IMR-90 (cell line): ENCODE data around the gene SLC16A8.
A peak's percentile ranks its signal among the peaks of the same experiment; 100 is the strongest.

Experiments
- BHLHE40 ChIP-seq: fragments of 150-350 bp; IDR thresholded peaks from 2 replicates; pipeline ENCODE4 v1.6.1; 2016; ENCODE audit warnings: mild to moderate bottlenecking, low read depth, low read length
- CHD1 ChIP-seq: IDR thresholded peaks from 2 replicates; pipeline ENCODE4 v1.6.1; 2012; ENCODE audit warnings: low read depth, low read length, improper control_type of control experiment
- FOS ChIP-seq: fragments of 150-350 bp; IDR thresholded peaks from 2 replicates; pipeline ENCODE4 v1.6.1; 2016; ENCODE audit warnings: low read depth, low read length
- MAFK ChIP-seq: IDR thresholded peaks from 2 replicates; pipeline ENCODE4 v1.6.1; 2012; ENCODE audit warnings: low read depth, low read length, improper control_type of control experiment
- MXI1 ChIP-seq: IDR thresholded peaks from 2 replicates; pipeline ENCODE4 v1.6.1; 2012; ENCODE audit warnings: low read depth, mild to moderate bottlenecking, low read length, moderate library complexity, borderline replicate concordance
- POLR2A ChIP-seq: IDR thresholded peaks from 2 replicates; pipeline ENCODE4 v1.6.1; 2012; ENCODE audit warnings: mild to moderate bottlenecking, low read depth, low read length
- RAD21 ChIP-seq: IDR thresholded peaks from 2 replicates; pipeline ENCODE4 v1.6.1; 2012; ENCODE audit warnings: low read length, improper control_type of control experiment
- TF ChIP-seq, protein P1 (sequence below): conservative IDR thresholded peaks from 2 replicates; pipeline ENCODE4 v1.5.1; 2012; ENCODE audit warnings: mild to moderate bottlenecking, low read depth, low read length, improper control_type of control experiment

DNA sequence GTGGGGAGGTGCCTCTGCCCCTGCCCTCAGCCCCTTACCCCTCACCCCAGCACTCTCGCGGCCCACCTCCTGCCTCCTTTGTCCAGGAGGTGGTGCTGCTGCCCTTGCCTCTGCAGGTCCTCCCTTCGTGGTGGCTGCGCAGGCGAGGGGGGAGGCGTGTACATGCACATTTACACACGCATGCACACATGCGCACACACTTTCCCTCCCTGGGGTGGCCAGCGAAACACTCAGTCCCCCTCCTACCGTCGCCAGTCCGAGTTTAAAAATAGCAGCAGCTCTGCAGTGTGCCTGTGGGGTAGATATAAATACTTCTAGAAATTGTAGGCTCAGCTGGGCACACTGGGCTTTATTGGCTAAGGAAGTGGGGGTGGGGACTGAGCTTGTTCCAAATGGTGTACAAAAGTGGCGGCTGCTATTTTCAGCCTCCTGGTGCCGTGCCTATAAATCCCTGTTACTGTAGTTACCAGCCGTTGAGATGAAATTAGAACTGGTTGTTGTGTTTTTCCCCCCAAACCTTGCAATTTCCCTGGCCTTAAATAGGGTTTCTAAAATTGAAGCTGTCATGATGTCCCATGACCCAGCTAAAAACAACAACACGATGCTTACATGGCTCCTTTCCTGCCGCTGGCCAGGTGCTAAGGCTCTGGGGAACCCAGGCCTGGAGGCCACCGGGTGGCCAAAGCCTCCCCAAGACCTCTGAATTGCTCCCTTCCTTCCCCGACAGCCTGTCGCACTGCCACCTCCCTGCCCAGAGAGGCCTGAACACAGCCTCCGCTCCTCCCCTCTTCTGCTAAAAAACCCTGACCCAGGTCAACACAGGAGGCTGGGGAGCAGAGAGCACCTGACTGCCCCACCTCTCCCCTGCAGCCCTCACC lies 14.4 kb downstream of the SLC16A8 start:
- TF ChIP-seq, protein P1, sequence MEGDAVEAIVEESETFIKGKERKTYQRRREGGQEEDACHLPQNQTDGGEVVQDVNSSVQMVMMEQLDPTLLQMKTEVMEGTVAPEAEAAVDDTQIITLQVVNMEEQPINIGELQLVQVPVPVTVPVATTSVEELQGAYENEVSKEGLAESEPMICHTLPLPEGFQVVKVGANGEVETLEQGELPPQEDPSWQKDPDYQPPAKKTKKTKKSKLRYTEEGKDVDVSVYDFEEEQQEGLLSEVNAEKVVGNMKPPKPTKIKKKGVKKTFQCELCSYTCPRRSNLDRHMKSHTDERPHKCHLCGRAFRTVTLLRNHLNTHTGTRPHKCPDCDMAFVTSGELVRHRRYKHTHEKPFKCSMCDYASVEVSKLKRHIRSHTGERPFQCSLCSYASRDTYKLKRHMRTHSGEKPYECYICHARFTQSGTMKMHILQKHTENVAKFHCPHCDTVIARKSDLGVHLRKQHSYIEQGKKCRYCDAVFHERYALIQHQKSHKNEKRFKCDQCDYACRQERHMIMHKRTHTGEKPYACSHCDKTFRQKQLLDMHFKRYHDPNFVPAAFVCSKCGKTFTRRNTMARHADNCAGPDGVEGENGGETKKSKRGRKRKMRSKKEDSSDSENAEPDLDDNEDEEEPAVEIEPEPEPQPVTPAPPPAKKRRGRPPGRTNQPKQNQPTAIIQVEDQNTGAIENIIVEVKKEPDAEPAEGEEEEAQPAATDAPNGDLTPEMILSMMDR: peak; percentile 53
- TF ChIP-seq RAD21 (peak; percentile 68), MXI1 (no peak), MAFK (no peak), BHLHE40 (no peak), POLR2A (no peak), CHD1 (no peak), FOS (no peak)
